HG03565 (cell line): ENCODE data around the gene OR5W2.
"Not testable (repeated sequence)": the region's sequence is repeated elsewhere in the genome, so short reads cannot be mapped to it uniquely, and the experiment has no call there.

Experiments
- ATAC-seq: cut with Tn5 transposase; IDR thresholded peaks from one replicate; pipeline ENCODE4 v1.9.1; 2021; ENCODE audit warnings: mild to moderate bottlenecking, moderate library complexity; ENCODE audit not compliant: unreplicated experiment

Gene OR5W2

DNA sequence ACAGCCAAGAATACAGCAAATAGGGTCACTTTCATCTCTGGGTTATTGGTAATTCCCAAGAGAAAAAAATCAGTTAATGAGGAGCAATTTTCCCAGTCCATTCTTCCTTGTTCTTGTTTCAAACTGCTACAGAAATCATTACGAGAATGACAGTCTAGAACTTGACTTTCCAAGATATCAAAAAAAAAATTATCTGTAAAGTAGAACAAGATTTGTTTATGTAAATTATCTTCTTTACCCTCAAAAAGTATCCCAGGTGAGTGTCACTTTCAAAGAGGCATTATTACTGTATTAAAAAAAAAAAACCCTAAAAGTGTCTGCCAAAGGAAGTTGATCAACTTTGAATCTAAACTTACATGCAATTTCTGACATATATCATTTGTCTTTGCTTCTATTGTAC is at the start of gene OR5W2:
Gene OR5W2, minus strand, starts transcription at position 101 of the 400 bp plus-strand sequence. Its CDS starts 0 bp downstream, at position 101.
- ATAC-seq, result no peak

- ATAC-seq, result no peak
Observed at GRCh38 chr11:55956521-55956920, 42.1 kb upstream of the OR5W2 start.

GRCh38 chr11:55949330-55949729 is 34.9 kb upstream of the OR5W2 start:
- no peak for ATAC-seq

GRCh38 chr11:55942785-55943392 is 28.5 kb upstream of the OR5W2 start:
- peak; percentile 69 for ATAC-seq

GRCh38 chr11:55936300-55936699 is 21.9 kb upstream of the OR5W2 start, which contains the start of gene OR5I1:
TSS of gene OR5I1 (minus strand) at chr11:55936400. CDS start at chr11:55936400, 0 bp downstream.
- ATAC-seq, result no peak

DNA sequence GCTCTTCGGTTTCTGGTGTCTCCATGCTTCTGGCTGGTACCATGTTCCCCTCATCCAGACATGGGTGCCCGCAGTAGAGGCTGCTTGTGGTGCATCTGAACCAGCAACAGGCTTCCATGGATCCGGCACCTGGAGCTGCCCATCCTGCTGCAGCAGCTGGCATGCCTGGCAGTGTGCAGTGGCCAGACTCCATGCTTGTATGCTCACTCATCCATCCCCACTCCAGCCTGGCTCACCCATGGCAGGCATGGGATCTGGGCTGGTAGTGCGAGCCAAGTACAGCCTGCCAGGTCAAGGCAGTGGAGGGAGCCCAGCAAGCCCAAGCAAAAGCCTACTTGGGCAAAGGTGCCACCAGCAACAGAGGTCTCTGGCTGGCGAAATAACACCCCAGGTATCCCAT is 6.2 kb upstream of the OR5W2 start:
- ATAC-seq, result no peak

DNA sequence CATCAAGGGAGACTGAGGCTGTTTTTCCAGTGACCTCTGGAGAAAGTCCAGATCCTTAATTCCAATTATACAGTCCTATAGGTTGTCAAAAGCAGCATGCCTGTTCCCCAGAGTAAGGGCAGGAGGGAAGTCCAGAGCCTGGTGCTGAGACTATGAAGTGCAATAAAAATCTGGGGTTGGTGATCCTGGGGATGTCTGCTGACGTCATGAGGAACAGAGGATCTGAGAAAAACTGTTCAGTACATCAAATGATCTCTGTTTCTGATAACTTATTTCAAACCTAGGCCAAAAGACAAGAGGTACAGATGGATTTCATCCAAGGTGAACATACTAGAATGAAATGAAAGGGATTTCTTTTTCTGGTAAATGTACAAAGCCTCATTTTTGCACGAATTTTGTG is 12.1 kb downstream of the OR5W2 start:
- no peak for ATAC-seq

DNA sequence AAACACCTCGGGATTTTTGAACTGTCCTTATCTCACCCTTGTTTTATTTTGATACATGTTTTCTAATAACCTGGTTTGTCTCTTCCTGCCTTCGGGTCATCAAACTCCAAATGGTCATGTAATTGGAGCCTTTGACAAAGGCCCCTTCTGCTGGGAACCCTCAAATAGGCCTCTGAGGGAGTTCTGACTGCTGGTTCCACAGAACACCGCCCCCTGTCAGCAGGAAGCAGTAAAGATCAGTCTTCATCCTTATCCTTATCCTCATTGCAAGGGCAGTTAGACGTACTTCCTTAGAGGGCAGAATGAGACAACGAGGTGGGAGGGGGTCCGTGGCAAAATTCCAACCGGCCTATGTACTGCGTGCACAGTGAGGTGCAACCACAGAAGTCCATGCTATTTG is 19.2 kb downstream of the OR5W2 start:
- ATAC-seq, result no peak

- not testable (repeated sequence) for ATAC-seq
Observed at GRCh38 chr11:55885481-55885880, 28.9 kb downstream of the OR5W2 start.

- not testable (repeated sequence) for ATAC-seq
Observed at GRCh38 chr11:55884995-55885394, 29.4 kb downstream of the OR5W2 start.

DNA sequence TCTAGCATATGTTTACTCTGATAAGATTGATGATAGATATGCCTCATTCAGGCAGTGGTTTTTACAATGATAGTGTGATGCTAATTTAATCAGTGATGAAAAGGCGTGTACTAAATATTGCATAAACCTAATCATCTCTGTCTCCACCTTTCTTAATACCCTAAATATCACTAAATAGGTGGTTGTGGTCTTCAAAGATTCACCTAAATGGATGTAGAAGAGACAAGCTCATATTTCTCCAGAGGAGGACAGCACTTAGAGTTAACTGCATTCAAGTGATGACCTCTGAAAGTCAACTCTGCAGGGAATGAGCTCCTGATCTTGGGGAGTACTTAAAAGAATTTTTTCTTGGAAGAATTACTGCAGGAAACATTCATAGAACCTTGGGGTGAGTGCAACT is 31.4 kb downstream of the OR5W2 start, which contains the start of gene TRIM51:
Gene TRIM51, plus strand, starts transcription at position 301 of the 400 bp plus-strand sequence. CDS start 2,132 bp downstream, outside the sequence.
- ATAC-seq, result not testable (repeated sequence)

DNA sequence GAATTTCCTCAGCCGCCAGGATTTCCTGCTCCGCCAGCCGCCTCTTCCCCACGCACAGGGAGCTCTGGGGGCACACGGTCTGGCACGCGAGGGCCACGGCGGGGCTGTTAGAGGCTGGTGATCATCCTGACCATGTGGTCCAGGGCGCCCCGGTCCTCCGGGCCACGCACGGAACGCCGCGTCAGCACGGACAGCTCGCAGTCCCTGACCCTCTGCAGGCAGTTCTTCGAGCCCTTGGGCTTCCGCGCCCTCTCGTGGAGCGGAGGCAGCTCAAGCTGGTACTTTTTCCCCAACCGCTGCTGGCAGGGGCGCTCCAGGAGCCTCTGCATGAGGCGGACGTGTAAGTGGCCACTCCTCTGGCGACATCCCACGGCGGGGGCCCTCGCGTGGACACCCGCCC is 41.2 kb downstream of the OR5W2 start:
- ATAC-seq, result not testable (repeated sequence)

DNA sequence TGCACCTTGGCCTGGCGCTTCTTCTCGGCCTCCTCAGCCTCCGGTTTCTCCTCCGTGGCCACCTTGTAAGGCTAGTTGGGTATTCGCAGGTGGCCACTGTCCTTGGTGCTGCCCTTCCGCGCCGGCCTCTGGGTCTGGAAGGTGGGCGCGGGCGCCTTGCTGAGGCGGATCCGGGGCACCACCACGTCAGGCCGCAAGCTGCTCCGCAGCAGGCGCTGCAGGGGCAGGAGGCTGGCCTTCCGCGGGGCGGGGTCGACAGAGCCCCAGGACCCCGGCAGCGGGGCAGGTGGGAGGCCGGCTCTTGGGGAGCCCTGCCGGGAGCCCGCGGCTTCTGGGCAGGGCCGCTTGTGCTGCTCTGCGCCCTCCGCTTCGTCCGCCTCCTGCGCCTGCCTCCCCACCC is 41.7 kb downstream of the OR5W2 start:
- not testable (repeated sequence) for ATAC-seq

DNA sequence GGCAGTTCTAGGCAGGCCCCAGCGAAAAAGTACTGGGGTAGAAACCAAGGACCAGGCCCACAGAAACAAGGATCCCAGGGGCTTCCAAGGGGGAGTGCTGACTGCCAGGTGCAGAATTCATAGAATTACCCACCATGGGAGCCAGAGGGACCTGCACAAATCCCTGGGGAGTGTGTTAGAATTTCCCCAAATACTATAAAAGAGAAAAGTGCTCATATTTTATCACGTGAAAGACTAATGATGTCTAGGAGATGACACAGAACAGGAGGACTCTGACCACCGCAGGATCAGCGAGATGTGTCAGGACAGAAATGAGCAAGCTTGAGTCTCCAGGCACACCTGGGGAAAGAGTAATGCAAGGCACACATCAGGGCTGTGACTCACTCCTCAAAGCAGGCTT is 47.0 kb downstream of the OR5W2 start:
- ATAC-seq, result not testable (repeated sequence)
